HG03175 (cell line): ENCODE results near the gene ZNF23.

Source experiments
- ATAC-seq: cut with Tn5 transposase; IDR thresholded peaks from one replicate; pipeline ENCODE4 v1.9.1; 2021; ENCODE audit warnings: mild to moderate bottlenecking, moderate library complexity; ENCODE audit not compliant: unreplicated experiment

Gene ZNF23

GRCh38 chr16:71428385-71428784 lies 33.7 kb downstream of the ZNF23 start:
- ATAC-seq = no peak

- ATAC-seq = no peak
These were observed 35.0 kb downstream of the ZNF23 start for GRCh38 chr16:71426880-71427615.

- ATAC-seq = no peak
These were observed 35.8 kb downstream of the ZNF23 start for GRCh38 chr16:71426069-71426879.

- ATAC-seq = no peak
These were observed 36.3 kb downstream of the ZNF23 start for GRCh38 chr16:71425746-71426068.

- ATAC-seq = no peak
These were observed 37.4 kb downstream of the ZNF23 start for GRCh38 chr16:71424626-71425025.

- ATAC-seq = no peak
These were observed 38.2 kb downstream of the ZNF23 start for GRCh38 chr16:71423865-71424264.

GRCh38 chr16:71423016-71423415 lies 39.0 kb downstream of the ZNF23 start:
- ATAC-seq = no peak

- no peak for ATAC-seq
These were observed 40.1 kb downstream of the ZNF23 start for GRCh38 chr16:71421911-71422310.

- no peak for ATAC-seq
These were observed 48.0 kb downstream of the ZNF23 start for GRCh38 chr16:71414038-71414437.

GRCh38 chr16:71413341-71413740 lies 48.7 kb downstream of the ZNF23 start:
- ATAC-seq = no peak

GRCh38 chr16:71412270-71413160 lies 49.5 kb downstream of the ZNF23 start:
- ATAC-seq = no peak

- ATAC-seq = no peak
These were observed 51.9 kb downstream of the ZNF23 start for GRCh38 chr16:71410146-71410545.

- ATAC-seq = no peak
These were observed 52.9 kb downstream of the ZNF23 start for GRCh38 chr16:71409011-71409775.

GRCh38 chr16:71408536-71408935 lies 53.5 kb downstream of the ZNF23 start:
- no peak for ATAC-seq

- no peak for ATAC-seq
These were observed 54.3 kb downstream of the ZNF23 start for GRCh38 chr16:71407731-71408130.

- no peak for ATAC-seq
These were observed 55.3 kb downstream of the ZNF23 start for GRCh38 chr16:71406724-71407123.

GRCh38 chr16:71406316-71406715 lies 55.7 kb downstream of the ZNF23 start:
- ATAC-seq = no peak

- ATAC-seq = no peak
These were observed 57.7 kb downstream of the ZNF23 start for GRCh38 chr16:71404364-71404763.

GRCh38 chr16:71402674-71403073 lies 59.4 kb downstream of the ZNF23 start:
- no peak for ATAC-seq

- ATAC-seq = no peak
These were observed 60.0 kb downstream of the ZNF23 start for GRCh38 chr16:71402007-71402406.
